Colonic mucosa (tissue), 4 donors: ENCODE data around the gene OR10K2. TPM values are rescaled to one million over a fixed set of nuclear protein-coding genes. Genes with fewer than 3 reads are reported as not detected.
"Not testable (repeated sequence)": the region's sequence is repeated elsewhere in the genome, so short reads cannot be mapped to it uniquely, and the experiment has no call there.

Experiments used
- DNase-seq: peaks from one replicate; pipeline ENCODE4 v3.0.0-alpha.2; 2020
- H3K27ac ChIP-seq: fragments of 200-600 bp; one replicate; pipeline ENCODE4 v1.8.0; 2021
- H3K27me3 ChIP-seq: fragments of 200-600 bp; one replicate; pipeline ENCODE4 v1.8.0; 2021
- H3K36me3 ChIP-seq: fragments of 200-600 bp; one replicate; pipeline ENCODE4 v1.8.0; 2021
- H3K4me1 ChIP-seq: fragments of 200-600 bp; one replicate; pipeline ENCODE4 v1.8.0; 2021; ENCODE audit warnings: mild to moderate bottlenecking
- H3K4me3 ChIP-seq: fragments of 200-600 bp; one replicate; pipeline ENCODE4 v1.8.0; 2021
- H3K9ac ChIP-seq, 2 donors: one replicate each; pipeline ENCODE4 v1.7.0; 2013; ENCODE audit warnings: control low read depth in 2 of 2, low read depth in 2 of 2, low read length in 2 of 2
- H3K9me3 ChIP-seq: fragments of 200-600 bp; one replicate; pipeline ENCODE4 v1.8.0; 2021
- intact Hi-C: fragments of 100-400 bp; cut with DNase I; formaldehyde crosslinking; loops from one replicate; pipeline ENCODE4 v1.14.1; 2022
- total RNA-seq, 2 donors: library from RNA; stranded (reverse); fragmentation: NEBNext Ultra II Directional in 1 of 2; extraction: Animal tissue kit (Norgen Biotek cat#: 25700) in 1 of 2; gene quantifications; one replicate each; pipeline ENCODE4 v1.2.1, GENCODE V29; 2021
- TF ChIP-seq, protein P1 (sequence below): fragments of 200-600 bp; IDR thresholded peaks from one replicate; pipeline ENCODE4 v1.8.0; 2022; ENCODE audit warnings: antibody characterized with exemption, mild to moderate bottlenecking
- donor health status: healthy.
- donor health status: DM: no; HTN: no; CAD: no.
- donor health status: DM: no; HTN: no; CAD: no.

The OR10K2 gene
- total RNA-seq, 2 donors from 2014 or later = not detected

DNA sequence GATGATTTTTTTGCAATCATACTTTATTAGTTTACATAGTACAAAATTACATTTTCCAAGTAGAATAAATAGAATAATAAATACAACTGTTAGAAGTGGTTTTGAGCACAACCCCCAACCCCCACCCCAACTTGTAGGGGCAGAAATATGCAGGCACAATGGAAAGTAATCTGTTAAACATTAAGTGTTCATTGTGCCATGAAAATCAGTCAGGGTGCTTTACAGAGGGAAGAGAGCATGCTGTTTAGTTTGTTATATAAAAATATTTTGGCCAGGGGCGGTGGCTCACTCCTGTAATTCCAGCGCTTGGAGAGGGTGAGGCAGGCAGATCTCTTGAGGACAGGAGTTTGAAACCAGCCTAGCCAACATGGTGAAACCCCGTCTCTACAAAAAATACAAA lies 29.4 kb downstream of the OR10K2 start:
- no peak overlapping the region for H3K27ac ChIP-seq
- no peaks in the 10 kb centered on the region for H3K27me3 ChIP-seq
- H3K36me3 ChIP-seq = no peaks in the 10 kb centered on the region
- H3K9me3 ChIP-seq = no peaks in the 10 kb centered on the region
- H3K9ac ChIP-seq = no peak overlapping the region
- intact Hi-C loops = no loop called here
- no peak for DNase-seq
- no peaks in the 10 kb centered on the region for H3K4me1 ChIP-seq
- TF ChIP-seq, protein P1, sequence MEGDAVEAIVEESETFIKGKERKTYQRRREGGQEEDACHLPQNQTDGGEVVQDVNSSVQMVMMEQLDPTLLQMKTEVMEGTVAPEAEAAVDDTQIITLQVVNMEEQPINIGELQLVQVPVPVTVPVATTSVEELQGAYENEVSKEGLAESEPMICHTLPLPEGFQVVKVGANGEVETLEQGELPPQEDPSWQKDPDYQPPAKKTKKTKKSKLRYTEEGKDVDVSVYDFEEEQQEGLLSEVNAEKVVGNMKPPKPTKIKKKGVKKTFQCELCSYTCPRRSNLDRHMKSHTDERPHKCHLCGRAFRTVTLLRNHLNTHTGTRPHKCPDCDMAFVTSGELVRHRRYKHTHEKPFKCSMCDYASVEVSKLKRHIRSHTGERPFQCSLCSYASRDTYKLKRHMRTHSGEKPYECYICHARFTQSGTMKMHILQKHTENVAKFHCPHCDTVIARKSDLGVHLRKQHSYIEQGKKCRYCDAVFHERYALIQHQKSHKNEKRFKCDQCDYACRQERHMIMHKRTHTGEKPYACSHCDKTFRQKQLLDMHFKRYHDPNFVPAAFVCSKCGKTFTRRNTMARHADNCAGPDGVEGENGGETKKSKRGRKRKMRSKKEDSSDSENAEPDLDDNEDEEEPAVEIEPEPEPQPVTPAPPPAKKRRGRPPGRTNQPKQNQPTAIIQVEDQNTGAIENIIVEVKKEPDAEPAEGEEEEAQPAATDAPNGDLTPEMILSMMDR = no peak
- H3K4me3 ChIP-seq = no peak overlapping the region

DNA sequence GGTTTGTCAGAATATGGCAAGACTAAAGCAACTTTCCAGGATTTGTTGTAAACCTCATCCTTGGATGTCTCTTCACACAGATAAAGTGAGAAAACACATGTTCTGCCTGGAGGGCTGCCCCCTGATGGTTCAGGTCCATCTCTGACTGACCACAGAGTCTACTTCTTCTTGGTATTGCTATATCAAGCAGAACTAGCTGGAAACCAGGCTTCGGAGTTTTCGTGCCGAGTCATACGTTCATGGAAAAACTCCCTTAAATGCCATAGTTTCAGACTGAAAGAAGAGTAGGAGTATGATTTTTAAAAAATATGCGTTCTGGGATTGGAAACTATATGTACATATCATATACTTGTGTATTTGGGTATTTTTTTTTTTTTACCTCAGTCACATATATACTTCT lies 32.6 kb downstream of the OR10K2 start:
- H3K4me3 ChIP-seq = no peak overlapping the region
- no peaks in the 10 kb centered on the region for H3K9me3 ChIP-seq
- intact Hi-C loops = no loop called here
- H3K27ac ChIP-seq = no peak overlapping the region
- H3K36me3 ChIP-seq = no peaks in the 10 kb centered on the region
- no peak overlapping the region for H3K9ac ChIP-seq
- no peaks in the 10 kb centered on the region for H3K4me1 ChIP-seq
- no peak for DNase-seq
- H3K27me3 ChIP-seq = no peaks in the 10 kb centered on the region
- TF ChIP-seq, protein P1 = no peak

DNA sequence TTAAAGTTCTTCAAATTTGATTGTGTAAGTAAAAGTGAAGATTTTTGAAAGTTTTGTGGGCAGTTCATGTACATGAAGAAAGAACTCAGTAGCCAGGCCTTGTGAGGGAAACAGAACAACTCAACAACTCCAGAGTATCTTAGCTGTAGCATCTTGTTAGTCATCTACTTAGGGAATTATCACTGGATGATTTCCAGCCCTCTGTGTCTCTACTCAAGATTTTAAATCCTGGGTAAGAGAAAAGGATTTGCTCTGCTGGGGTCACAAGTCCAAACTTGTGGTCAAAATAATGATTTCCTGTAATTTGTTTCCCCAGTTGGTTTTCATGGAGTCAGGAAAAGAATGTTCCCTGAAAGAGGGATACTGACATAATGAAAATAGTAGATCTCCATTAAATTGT lies 34.9 kb downstream of the OR10K2 start:
- Histone ChIP-seq H3K27me3 (no peaks in the 10 kb centered on the region), H3K4me3 (no peak overlapping the region), H3K4me1 (no peaks in the 10 kb centered on the region), H3K9me3 (no peaks in the 10 kb centered on the region), H3K9ac (no peak overlapping the region), H3K36me3 (no peaks in the 10 kb centered on the region), H3K27ac (no peak overlapping the region)
- DNase-seq = no peak
- TF ChIP-seq, protein P1 = no peak
- intact Hi-C loops = no loop called here

DNA sequence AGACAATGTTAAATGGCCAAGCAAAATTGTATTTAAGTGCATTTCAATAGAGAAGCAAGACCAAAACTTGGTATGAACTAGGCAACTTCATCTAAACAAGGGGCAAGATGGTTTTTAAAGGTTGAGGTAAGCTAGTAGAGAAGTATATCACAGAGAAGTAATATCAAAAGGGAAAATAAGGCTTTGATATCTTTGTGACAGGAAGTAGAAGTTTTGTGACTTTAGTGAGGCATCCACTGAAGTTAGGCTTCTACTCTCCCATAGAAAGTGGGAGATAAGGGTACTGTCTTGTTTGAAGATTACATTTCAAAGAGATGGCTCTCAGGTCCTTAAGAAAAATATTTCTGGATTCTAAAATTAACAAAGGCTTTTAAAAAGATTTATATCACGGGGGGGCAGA lies 35.7 kb downstream of the OR10K2 start:
- Histone ChIP-seq H3K27ac (no peak overlapping the region), H3K9ac (no peak overlapping the region), H3K9me3 (no peaks in the 10 kb centered on the region), H3K36me3 (no peaks in the 10 kb centered on the region), H3K4me1 (no peaks in the 10 kb centered on the region), H3K4me3 (no peak overlapping the region), H3K27me3 (no peaks in the 10 kb centered on the region)
- DNase-seq = no peak
- TF ChIP-seq, protein P1 = no peak
- intact Hi-C loops = no loop called here

DNA sequence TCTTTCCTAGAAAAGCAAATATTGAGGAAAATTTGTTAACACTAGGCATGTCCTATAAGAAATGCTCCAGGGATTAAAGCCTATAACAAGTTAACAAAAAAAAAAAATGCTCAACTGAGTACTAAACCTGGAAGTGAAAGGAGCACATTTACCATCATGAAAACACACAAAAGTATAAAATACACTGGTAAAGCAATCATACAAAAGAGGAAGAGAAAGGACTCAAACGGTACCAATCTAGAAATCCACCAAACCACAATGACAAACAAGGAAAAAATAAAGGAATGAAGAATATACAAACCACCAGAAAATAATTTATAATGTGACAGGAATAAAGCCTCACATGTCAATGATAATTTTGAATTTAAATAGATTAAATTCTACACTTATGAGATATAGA lies 51.2 kb downstream of the OR10K2 start:
- DNase-seq = no peak
- H3K9me3 ChIP-seq = no peaks in the 10 kb centered on the region
- H3K4me1 ChIP-seq = no peaks in the 10 kb centered on the region
- H3K9ac ChIP-seq = no peak overlapping the region
- no peaks in the 10 kb centered on the region for H3K36me3 ChIP-seq
- H3K4me3 ChIP-seq = no peak overlapping the region
- H3K27me3 ChIP-seq = no peaks in the 10 kb centered on the region
- no peak overlapping the region for H3K27ac ChIP-seq
- TF ChIP-seq, protein P1 = no peak
- intact Hi-C loops = no loop called here

DNA sequence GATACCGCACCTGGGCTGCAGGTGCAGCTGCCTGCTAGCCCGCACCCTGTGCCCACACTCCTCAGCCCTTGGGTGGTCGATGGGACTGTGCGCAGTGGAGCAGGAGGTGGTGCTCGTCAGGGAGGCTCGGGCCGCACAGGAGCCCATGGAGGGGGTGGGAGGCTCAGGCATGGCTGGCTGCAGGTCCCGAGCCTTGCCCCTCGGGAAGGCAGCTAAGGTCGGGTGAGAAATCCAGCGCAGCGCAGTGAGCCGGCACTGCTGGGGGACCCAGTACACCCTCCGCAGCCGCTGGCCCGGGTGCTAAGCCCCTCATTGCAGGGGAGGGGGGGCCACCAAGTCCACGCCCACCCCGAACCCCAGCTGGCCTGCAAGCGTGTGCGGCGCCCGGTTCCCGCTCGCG lies 51.9 kb downstream of the OR10K2 start:
- H3K27me3 ChIP-seq, H3K4me1 ChIP-seq, DNase-seq, intact Hi-C loops, H3K27ac ChIP-seq, H3K4me3 ChIP-seq, H3K36me3 ChIP-seq, H3K9ac ChIP-seq, H3K9me3 ChIP-seq: not testable (repeated sequence)
